NCI-H345 (cell line): Measurements from ENCODE around the gene AHSG.
A peak's percentile ranks its signal among the peaks of the same experiment; 100 is the strongest.

Source experiments
- DNase-seq: peaks from one replicate; lab custom pipeline; 2025; lab: John Stamatoyannopoulos, UW

The AHSG gene

GRCh38 chr3:186592682-186593081, 20.2 kb upstream of the AHSG start:
- no peak for DNase-seq

- DNase-seq = no peak
These were observed 19.0 kb upstream of the AHSG start for GRCh38 chr3:186593862-186594261.

- no peak for DNase-seq
These were observed 18.2 kb upstream of the AHSG start for GRCh38 chr3:186594591-186595113.

- no peak for DNase-seq
These were observed 16.1 kb upstream of the AHSG start for GRCh38 chr3:186596568-186597287.

- no peak for DNase-seq
These were observed 14.6 kb upstream of the AHSG start for GRCh38 chr3:186598108-186598784.

- DNase-seq = no peak
These were observed 14.1 kb upstream of the AHSG start for GRCh38 chr3:186598794-186599141.

- DNase-seq = no peak
These were observed 13.6 kb upstream of the AHSG start for GRCh38 chr3:186599142-186599784.

- DNase-seq = no peak
These were observed 13.1 kb upstream of the AHSG start for GRCh38 chr3:186599785-186600166.

- DNase-seq = no peak
These were observed 12.0 kb upstream of the AHSG start for GRCh38 chr3:186600896-186601295.

GRCh38 chr3:186603159-186603558, 9.7 kb upstream of the AHSG start:
- no peak for DNase-seq

GRCh38 chr3:186605078-186605477, 7.8 kb upstream of the AHSG start:
- DNase-seq = no peak

- no peak for DNase-seq
These were observed 7.0 kb upstream of the AHSG start for GRCh38 chr3:186605561-186606545.

GRCh38 chr3:186608624-186609215, 4.1 kb upstream of the AHSG start:
- DNase-seq = no peak

GRCh38 chr3:186609247-186609868, 3.5 kb upstream of the AHSG start:
- no peak for DNase-seq

GRCh38 chr3:186612065-186612464, 795 bp upstream of the AHSG start:
- DNase-seq = no peak

- no peak for DNase-seq
These were observed 891 bp downstream of the AHSG start for GRCh38 chr3:186613637-186614265.

GRCh38 chr3:186614266-186614596, 1.4 kb downstream of the AHSG start:
- DNase-seq = no peak

GRCh38 chr3:186614597-186615483, 2.0 kb downstream of the AHSG start:
- DNase-seq = peak; percentile 76

- no peak for DNase-seq
These were observed 3.4 kb downstream of the AHSG start for GRCh38 chr3:186616299-186616617.
